ENCODE data around the gene SMIM38.

Gene SMIM38

GRCh38 chr11:69203381-69203780, 47.6 kb downstream of the SMIM38 start:
- no peak for DNase-seq (ENCODE audit: low read depth in 2 of 2)

GRCh38 chr11:69203901-69204245, 48.1 kb downstream of the SMIM38 start:
- DNase-seq (ENCODE audit: low read depth in 2 of 2), result no peak

GRCh38 chr11:69204246-69204940, 48.7 kb downstream of the SMIM38 start:
- no peak for DNase-seq (ENCODE audit: low read depth in 2 of 2)

- DNase-seq (ENCODE audit: low read depth in 2 of 2), result no peak
Measured at GRCh38 chr11:69204941-69205742, 49.4 kb downstream of the SMIM38 start.

Data from stimulated activated CD8-positive, alpha-beta memory T cell treated with anti-CD3 and anti-CD28 coated beads, Interleukin-7, amount 100 ng/mL, for 1 hour (primary cell).